Measurements from ENCODE around the gene PPP1R12A. TPM values are rescaled to one million over a fixed set of nuclear protein-coding genes. Genes with fewer than 3 reads are reported as not detected.

PPP1R12A gene
- total and polyA plus RNA-seq, 9 of the 15 experiments (the other 6 are each of a cell fraction or from before 2014, with no cell fraction given) = 26.4 to 119 (median 53.3) TPM

DNA sequence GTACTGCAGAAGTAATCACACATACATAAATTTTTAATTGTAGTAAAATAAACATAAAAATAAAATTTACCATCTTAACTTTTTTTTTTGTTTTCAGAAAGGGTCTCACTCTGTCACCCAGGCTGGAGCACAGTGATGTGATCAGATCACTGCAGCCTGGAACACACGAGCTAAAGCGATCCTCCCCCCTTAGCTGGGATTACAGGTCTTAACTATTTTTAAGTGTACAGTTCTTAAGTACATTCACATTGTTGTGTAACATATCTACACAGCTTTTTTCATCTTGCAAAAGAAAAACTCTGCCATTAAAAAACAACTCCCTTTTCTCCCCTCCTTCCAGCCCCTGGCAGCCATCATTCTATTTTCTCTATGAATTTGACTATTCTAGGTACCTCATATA lies 92.3 kb downstream of the PPP1R12A start:
- no peak overlapping the region for H3K4me3 ChIP-seq
- peaks cover 77% of the 10 kb centered on the region for H3K79me2 ChIP-seq (ENCODE audit: control insufficient read depth, insufficient read depth, low read length)
- H2AFZ ChIP-seq (ENCODE audit: low read depth, low read length) = no peak overlapping the region
- no peak for ATAC-seq
- no peaks in the 10 kb centered on the region for H3K27me3 ChIP-seq (ENCODE audit: control insufficient read depth in 2 of 2, insufficient read depth in 2 of 2, low read length in 2 of 2)
- TF ChIP-seq RB1 (IDR thresholded peaks at IDR 0.05; ENCODE audit: low read depth) (no peak), PHF8 (IDR thresholded peaks at IDR 0.05; ENCODE audit: borderline replicate concordance, low read length) (no peak), ATF1 (CRISPR knock-in tag; IDR thresholded peaks at IDR 0.05) (no peak), ATF1 (tag; IDR thresholded peaks at IDR 0.05) (no peak)
- TF ChIP-seq, protein P1, sequence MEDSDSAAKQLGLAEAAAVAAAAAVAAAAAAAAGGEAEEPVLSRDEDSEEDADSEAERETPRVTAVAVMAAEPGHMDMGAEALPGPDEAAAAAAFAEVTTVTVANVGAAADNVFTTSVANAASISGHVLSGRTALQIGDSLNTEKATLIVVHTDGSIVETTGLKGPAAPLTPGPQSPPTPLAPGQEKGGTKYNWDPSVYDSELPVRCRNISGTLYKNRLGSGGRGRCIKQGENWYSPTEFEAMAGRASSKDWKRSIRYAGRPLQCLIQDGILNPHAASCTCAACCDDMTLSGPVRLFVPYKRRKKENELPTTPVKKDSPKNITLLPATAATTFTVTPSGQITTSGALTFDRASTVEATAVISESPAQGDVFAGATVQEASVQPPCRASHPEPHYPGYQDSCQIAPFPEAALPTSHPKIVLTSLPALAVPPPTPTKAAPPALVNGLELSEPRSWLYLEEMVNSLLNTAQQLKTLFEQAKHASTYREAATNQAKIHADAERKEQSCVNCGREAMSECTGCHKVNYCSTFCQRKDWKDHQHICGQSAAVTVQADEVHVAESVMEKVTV (CRISPR knock-in tag; IDR thresholded peaks at IDR 0.05) = no peak
- ChIA-PET CTCF (ENCODE audit: low intra/inter-chr PET ratio) (no interaction called here), POLR2A (no interaction called here)
- H3K4me2 ChIP-seq (ENCODE audit: insufficient read depth, low read length) = no peak overlapping the region
- no peak overlapping the region for H3K9ac ChIP-seq (ENCODE audit: insufficient read depth in 1 of 2, low read depth in 2 of 2, low read length in 2 of 2)
- H3K27ac ChIP-seq (ENCODE audit: extremely low read depth, low read depth, low read length) = no peak overlapping the region
- no peak for DNase-seq (ENCODE audit: extremely low read depth in 1 of 4, low spot score in 3 of 4)
- no peaks in the 10 kb centered on the region for H4K20me1 ChIP-seq (replicated peaks; ENCODE audit: control insufficient read depth, insufficient read depth, low read length)
- FAIRE-seq = no peak
- in situ Hi-C loops (cut with MboI) = no loop called here
- H3K9me1 ChIP-seq (ENCODE audit: control insufficient read depth, insufficient read depth, low read length) = no peaks in the 10 kb centered on the region
- 86% methylated on average over 2 of the region's 2 CpGs for WGBS (ENCODE audit: insufficient coverage, low coverage, missing lambda C conversion rate)
- intact Hi-C loops (cut with micrococcal nuclease) = no loop called here
- H3K4me1 ChIP-seq (replicated peaks in 1 of 2; ENCODE audit: control insufficient read depth in 2 of 2, insufficient read depth in 2 of 2, low read length in 2 of 2) = peaks cover 0 to 4% of the 10 kb centered on the region in 2 experiments; a peak in 2 of 5 replicates
- peaks cover 58% of the 10 kb centered on the region for H3K36me3 ChIP-seq (ENCODE audit: control insufficient read depth, insufficient read depth, low read length)
- H3K9me3 ChIP-seq (replicated peaks; ENCODE audit: control insufficient read depth, insufficient read depth, low read depth, low read length) = peaks cover 16% of the 10 kb centered on the region
- no TSS peak for BruUV-seq (replicated peaks)

DNA sequence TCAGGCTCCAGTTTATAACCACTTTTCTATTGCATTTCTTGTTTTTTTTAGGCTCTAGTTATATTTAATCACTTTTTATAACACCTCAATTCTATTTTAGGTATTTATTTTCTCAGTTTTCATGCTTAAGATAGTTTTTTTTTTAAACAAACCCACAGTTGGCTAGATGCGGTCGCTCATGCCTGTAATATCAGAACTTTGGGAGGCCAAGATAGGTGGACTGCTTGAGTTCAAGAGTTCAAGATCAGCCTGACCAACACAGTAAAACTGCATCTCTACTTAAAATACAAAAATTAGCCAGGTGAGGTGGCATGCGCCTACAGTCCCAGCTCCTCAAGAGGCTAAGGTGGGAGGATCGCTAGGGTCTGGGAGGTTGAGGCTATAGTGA lies 93.0 kb downstream of the PPP1R12A start:
- ATAC-seq (no peak), DNase-seq (ENCODE audit: extremely low read depth in 1 of 4, low spot score in 3 of 4) (no peak), FAIRE-seq (no peak)
- peaks cover 16% of the 10 kb centered on the region for H3K9me3 ChIP-seq (replicated peaks; ENCODE audit: control insufficient read depth, insufficient read depth, low read depth, low read length)
- H3K4me1 ChIP-seq (replicated peaks in 1 of 2; ENCODE audit: control insufficient read depth in 2 of 2, insufficient read depth in 2 of 2, low read length in 2 of 2) = peaks cover 0 to 4% of the 10 kb centered on the region in 2 experiments; a peak in 2 of 5 replicates
- H2AFZ ChIP-seq (ENCODE audit: low read depth, low read length) = no peak overlapping the region
- intact Hi-C loops (cut with micrococcal nuclease) (no loop called here), in situ Hi-C loops (cut with MboI) (no loop called here)
- H3K79me2 ChIP-seq (ENCODE audit: control insufficient read depth, insufficient read depth, low read length) = peaks cover 72% of the 10 kb centered on the region
- CTCF ChIA-PET (ENCODE audit: low intra/inter-chr PET ratio) = no interaction called here
- WGBS (ENCODE audit: insufficient coverage, low coverage, missing lambda C conversion rate) = 61% methylated on average over 4 of the region's 4 CpGs
- H4K20me1 ChIP-seq (replicated peaks; ENCODE audit: control insufficient read depth, insufficient read depth, low read length) = no peaks in the 10 kb centered on the region
- no TSS peak for BruUV-seq (replicated peaks)
- H3K27ac ChIP-seq (ENCODE audit: extremely low read depth, low read depth, low read length) = no peak overlapping the region
- no peak overlapping the region for H3K4me2 ChIP-seq (ENCODE audit: insufficient read depth, low read length)
- POLR2A ChIA-PET = interaction anchor here (0.6 kb wide), 1 partner anchor 37 kb away, joined by 3 read pairs; no protein-coding TSS in a partner anchor
- H3K9me1 ChIP-seq (ENCODE audit: control insufficient read depth, insufficient read depth, low read length) = no peaks in the 10 kb centered on the region
- no peak overlapping the region for H3K4me3 ChIP-seq
- TF ChIP-seq SMAD4 (CRISPR knock-in tag; conservative IDR thresholded peaks at IDR 0.05) (no peak), TAF1 (IDR thresholded peaks at IDR 0.05; ENCODE audit: control insufficient read depth, extremely low read depth, insufficient read depth, low read length, severe bottlenecking) (no peak), TEAD1 (CRISPR knock-in tag; IDR thresholded peaks at IDR 0.05) (no peak), MXI1 (IDR thresholded peaks at IDR 0.05; ENCODE audit: low read depth, low read length) (no peak)
- TF ChIP-seq, protein P2, sequence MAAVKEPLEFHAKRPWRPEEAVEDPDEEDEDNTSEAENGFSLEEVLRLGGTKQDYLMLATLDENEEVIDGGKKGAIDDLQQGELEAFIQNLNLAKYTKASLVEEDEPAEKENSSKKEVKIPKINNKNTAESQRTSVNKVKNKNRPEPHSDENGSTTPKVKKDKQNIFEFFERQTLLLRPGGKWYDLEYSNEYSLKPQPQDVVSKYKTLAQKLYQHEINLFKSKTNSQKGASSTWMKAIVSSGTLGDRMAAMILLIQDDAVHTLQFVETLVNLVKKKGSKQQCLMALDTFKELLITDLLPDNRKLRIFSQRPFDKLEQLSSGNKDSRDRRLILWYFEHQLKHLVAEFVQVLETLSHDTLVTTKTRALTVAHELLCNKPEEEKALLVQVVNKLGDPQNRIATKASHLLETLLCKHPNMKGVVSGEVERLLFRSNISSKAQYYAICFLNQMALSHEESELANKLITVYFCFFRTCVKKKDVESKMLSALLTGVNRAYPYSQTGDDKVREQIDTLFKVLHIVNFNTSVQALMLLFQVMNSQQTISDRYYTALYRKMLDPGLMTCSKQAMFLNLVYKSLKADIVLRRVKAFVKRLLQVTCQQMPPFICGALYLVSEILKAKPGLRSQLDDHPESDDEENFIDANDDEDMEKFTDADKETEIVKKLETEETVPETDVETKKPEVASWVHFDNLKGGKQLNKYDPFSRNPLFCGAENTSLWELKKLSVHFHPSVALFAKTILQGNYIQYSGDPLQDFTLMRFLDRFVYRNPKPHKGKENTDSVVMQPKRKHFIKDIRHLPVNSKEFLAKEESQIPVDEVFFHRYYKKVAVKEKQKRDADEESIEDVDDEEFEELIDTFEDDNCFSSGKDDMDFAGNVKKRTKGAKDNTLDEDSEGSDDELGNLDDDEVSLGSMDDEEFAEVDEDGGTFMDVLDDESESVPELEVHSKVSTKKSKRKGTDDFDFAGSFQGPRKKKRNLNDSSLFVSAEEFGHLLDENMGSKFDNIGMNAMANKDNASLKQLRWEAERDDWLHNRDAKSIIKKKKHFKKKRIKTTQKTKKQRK (IDR thresholded peaks at IDR 0.05; ENCODE audit: borderline replicate concordance, low read depth, low read length) = no peak
- no peak overlapping the region for H3K9ac ChIP-seq (ENCODE audit: insufficient read depth in 1 of 2, low read depth in 2 of 2, low read length in 2 of 2)
- H3K27me3 ChIP-seq (ENCODE audit: control insufficient read depth in 2 of 2, insufficient read depth in 2 of 2, low read length in 2 of 2) = no peaks in the 10 kb centered on the region
- peaks cover 58% of the 10 kb centered on the region for H3K36me3 ChIP-seq (ENCODE audit: control insufficient read depth, insufficient read depth, low read length)

Measured in K562 (cell line).